Liver (tissue), 9 donors: ENCODE results near the gene OR51S1. TPM values are rescaled to one million over a fixed set of nuclear protein-coding genes. Genes with fewer than 3 reads are reported as not detected.

Source experiments
- DNase-seq: peaks from one replicate; pipeline ENCODE4 v3.0.0-alpha.2; 2017; ENCODE audit warnings: low spot score
- H3K27ac ChIP-seq, 2 donors: one replicate each; pipeline ENCODE4 v1.7.0; 2013; ENCODE audit warnings: inconsistent platforms in 2 of 2, low read length in 2 of 2, control low read depth in 1 of 2, low read depth in 1 of 2, mild to moderate bottlenecking in 1 of 2
- H3K27me3 ChIP-seq, 4 donors: one replicate each; pipeline versions ENCODE4 v1.6.1 to v1.7.0; 2013; ENCODE audit warnings: low read length in 3 of 4, inconsistent platforms in 1 of 4, mild to moderate bottlenecking in 1 of 4, moderate library complexity in 1 of 4; ENCODE audit not compliant: control insufficient read depth in 4 of 4, insufficient read depth in 4 of 4
- H3K36me3 ChIP-seq, 4 donors: one replicate each; pipeline versions ENCODE4 v1.6.1 to v1.7.0; 2013; ENCODE audit warnings: low read length in 3 of 4, mild to moderate bottlenecking in 3 of 4, low read depth in 1 of 4, moderate library complexity in 1 of 4; ENCODE audit not compliant: control insufficient read depth in 4 of 4, insufficient read depth in 3 of 4
- H3K4me1 ChIP-seq, 4 donors: one replicate each; pipeline versions ENCODE4 v1.6.1 to v1.7.0; 2013; ENCODE audit warnings: low read length in 3 of 4, mild to moderate bottlenecking in 3 of 4, moderate library complexity in 1 of 4; ENCODE audit not compliant: control insufficient read depth in 4 of 4, insufficient read depth in 4 of 4
- H3K4me3 ChIP-seq, 3 donors: one replicate each; pipeline versions ENCODE4 v1.6.1 to v1.7.0; 2013; ENCODE audit warnings: low read length in 3 of 3, control low read depth in 1 of 3, low read depth in 1 of 3, mild to moderate bottlenecking in 1 of 3
- H3K9ac ChIP-seq, 2 donors: one replicate each; pipeline ENCODE4 v1.7.0; 2013; ENCODE audit warnings: low read length in 2 of 2, mild to moderate bottlenecking in 2 of 2, moderate library complexity in 2 of 2, control low read depth in 1 of 2, low read depth in 1 of 2
- H3K9me3 ChIP-seq, 4 donors: one replicate each; pipeline versions ENCODE4 v1.6.1 to v1.7.0; 2013; ENCODE audit warnings: low read length in 3 of 4; ENCODE audit not compliant: control insufficient read depth in 4 of 4
- ATF3 ChIP-seq: IDR thresholded peaks from 2 replicates; pipeline ENCODE4 v1.6.1; 2016; ENCODE audit warnings: antibody characterized with exemption
- CTCF ChIP-seq: fragments of 150-350 bp; IDR thresholded peaks from 2 replicates; pipeline ENCODE4 v1.5.1; 2017; ENCODE audit warnings: improper control_type of control experiment, low read depth, low read length; ENCODE audit not compliant: missing input control
- EGR1 ChIP-seq, 2 donors: IDR thresholded peaks; 2 replicates each; pipeline ENCODE4 v1.6.1; 2016 to 2018; ENCODE audit warnings: antibody characterized with exemption in 2 of 2, low read depth in 2 of 2
- FOXA1 ChIP-seq: IDR thresholded peaks from 2 replicates; pipeline ENCODE4 v1.6.1; 2016; ENCODE audit warnings: antibody characterized with exemption
- FOXA2 ChIP-seq: IDR thresholded peaks from 2 replicates; pipeline ENCODE4 v1.6.1; 2016; ENCODE audit warnings: antibody characterized with exemption
- GABPA ChIP-seq, 2 donors: IDR thresholded peaks in 1 of 2; conservative IDR thresholded peaks in 1 of 2; 2 replicates each; pipeline ENCODE4 v1.6.1; 2016; ENCODE audit warnings: antibody characterized with exemption in 2 of 2, mild to moderate bottlenecking in 1 of 2, moderate library complexity in 1 of 2
- HNF4A ChIP-seq, 2 donors: conservative IDR thresholded peaks; 2 replicates each; pipeline ENCODE4 v1.6.1; 2016; ENCODE audit warnings: antibody characterized with exemption in 2 of 2, mild to moderate bottlenecking in 2 of 2
- HNF4G ChIP-seq: IDR thresholded peaks from 2 replicates; pipeline ENCODE4 v1.6.1; 2016; ENCODE audit warnings: antibody characterized with exemption
- JUND ChIP-seq, 2 donors: IDR thresholded peaks; 2 replicates each; pipeline ENCODE4 v1.6.1; 2016; ENCODE audit warnings: antibody characterized with exemption in 2 of 2
- MAX ChIP-seq: IDR thresholded peaks from 2 replicates; pipeline ENCODE4 v1.6.1; 2016; ENCODE audit warnings: antibody characterized with exemption
- NR2F2 ChIP-seq: IDR thresholded peaks from 2 replicates; pipeline ENCODE4 v1.6.1; 2016; ENCODE audit warnings: antibody characterized with exemption
- RAD21 ChIP-seq, 2 donors: IDR thresholded peaks; 2 replicates each; pipeline ENCODE4 v1.6.1; 2016; ENCODE audit warnings: antibody characterized with exemption in 2 of 2, mild to moderate bottlenecking in 2 of 2
- REST ChIP-seq: IDR thresholded peaks from 2 replicates; pipeline ENCODE4 v1.6.1; 2016; ENCODE audit warnings: antibody characterized with exemption, mild to moderate bottlenecking
- RXRA ChIP-seq, 2 donors: IDR thresholded peaks; 2 replicates each; pipeline ENCODE4 v1.6.1; 2017 to 2018; ENCODE audit warnings: antibody characterized with exemption in 2 of 2, mild to moderate bottlenecking in 1 of 2
- SP1 ChIP-seq: IDR thresholded peaks from 2 replicates; pipeline ENCODE4 v1.6.1; 2018; ENCODE audit warnings: antibody characterized with exemption, mild to moderate bottlenecking
- TAF1 ChIP-seq: conservative IDR thresholded peaks from 2 replicates; pipeline ENCODE4 v1.6.1; 2016; ENCODE audit warnings: antibody characterized with exemption, mild to moderate bottlenecking
- YY1 ChIP-seq: IDR thresholded peaks from 2 replicates; pipeline ENCODE4 v1.6.1; 2016; ENCODE audit warnings: antibody characterized with exemption, mild to moderate bottlenecking
- ZBTB33 ChIP-seq: IDR thresholded peaks from 2 replicates; pipeline ENCODE4 v1.6.1; 2016; ENCODE audit warnings: antibody characterized with exemption
- WGBS: extraction: QIAGEN DNeasy Blood & Tissue Kit; methylation state at CpG from one replicate; pipeline ENCODE4 v1.1.7; 2013; 5-methylcytosine and 5-hydroxymethylcytosine counted together
- polyA plus RNA-seq, 2 donors: library from polyadenylated mRNA; stranded (reverse) in 1 of 2; unstranded in 1 of 2; fragments of 200-250 nt in 1 of 2; fragments of >200 nt in 1 of 2; fragmentation: Nextera tagmentation in 1 of 2; extraction: Ambion mirVana in 1 of 2; gene quantifications; one replicate each; pipeline versions ENCODE4 v1.2.1 to v1.2.3, GENCODE V29; 2013 to 2015
- total RNA-seq, 2 donors: library from RNA; depleted of rRNA; stranded (reverse); fragments of >200 nt; gene quantifications; one replicate each; pipeline ENCODE4 v1.2.3, GENCODE V29; 2014
- donor health status: healthy.
- donor health status: healthy.
- donor health status: healthy.
- donor health status: healthy.
- donor health status: healthy.

The OR51S1 gene
- total and polyA plus RNA-seq, 4 donors, result not detected

- TF ChIP-seq NR2F2, result no peak
- no peak for TF ChIP-seq ATF3
- TF ChIP-seq RXRA (IDR thresholded peaks at IDR 0.05), result no peak
- TF ChIP-seq MAX, result no peak
- no peak for TF ChIP-seq FOXA2
- no peak for TF ChIP-seq ZBTB33
- no peak for TF ChIP-seq HNF4G
- no peak for TF ChIP-seq HNF4A (conservative IDR thresholded peaks at IDR 0.05)
- H3K36me3 ChIP-seq, result no peaks in the 10 kb centered on the region
Observed at GRCh38 chr11:4886186-4886585, 37.2 kb upstream of the OR51S1 start.

GRCh38 chr11:4884361-4884760, 35.4 kb upstream of the OR51S1 start:
- no peak overlapping the region for H3K27ac ChIP-seq
- no peak overlapping the region for H3K4me3 ChIP-seq
- H3K36me3 ChIP-seq, result no peaks in the 10 kb centered on the region
- no peak overlapping the region for H3K9ac ChIP-seq
- no peak for TF ChIP-seq CTCF
- no peak for TF ChIP-seq ZBTB33
- no peak for TF ChIP-seq EGR1 (IDR thresholded peaks at IDR 0.05; ENCODE audit: low read depth in 2 of 2)
- TF ChIP-seq JUND (IDR thresholded peaks at IDR 0.05), result no peak
- no peak for TF ChIP-seq REST
- no peak for TF ChIP-seq RXRA (IDR thresholded peaks at IDR 0.05)
- no peak for TF ChIP-seq SP1
- TF ChIP-seq GABPA (IDR thresholded peaks at IDR 0.05 in 1 of 2, conservative IDR thresholded peaks at IDR 0.05 in 1 of 2), result no peak
- no peak for TF ChIP-seq FOXA1
- TF ChIP-seq FOXA2, result no peak
- TF ChIP-seq RAD21 (IDR thresholded peaks at IDR 0.05), result no peak
- TF ChIP-seq TAF1, result no peak
- TF ChIP-seq YY1, result no peak
- no peak for TF ChIP-seq ATF3
- TF ChIP-seq NR2F2, result no peak
- TF ChIP-seq HNF4G, result no peak
- no peak for TF ChIP-seq HNF4A (conservative IDR thresholded peaks at IDR 0.05)
- TF ChIP-seq MAX, result no peak
- H3K27me3 ChIP-seq, result peaks cover 0 to 2% (median under 1%) of the 10 kb centered on the region in 4 donors
- no peaks in the 10 kb centered on the region for H3K9me3 ChIP-seq
- 77% methylated on average over 3 of the region's 3 CpGs for WGBS
- no peaks in the 10 kb centered on the region for H3K4me1 ChIP-seq
- no peak for DNase-seq

More at GRCh38 chr11:4886186-4886585, 37.2 kb upstream of the OR51S1 start:
- Histone ChIP-seq H3K9ac (no peak overlapping the region), H3K4me1 (no peaks in the 10 kb centered on the region), H3K9me3 (no peaks in the 10 kb centered on the region), H3K27ac (no peak overlapping the region), H3K4me3 (no peak overlapping the region), H3K27me3 (peaks cover 0 to 2% (median under 1%) of the 10 kb centered on the region in 4 donors)
- WGBS, result 64% methylated on average over 3 of the region's 3 CpGs
- DNase-seq, result no peak
